ENCODE results near the gene EPS15. TPM values are rescaled to one million over a fixed set of nuclear protein-coding genes. Genes with fewer than 3 reads are reported as not detected.
A peak's percentile ranks its signal among the peaks of the same experiment; 100 is the strongest.

EPS15 gene
- total and polyA plus RNA-seq, 7 donors: 16.4 to 131 (median 72.4) TPM

DNA sequence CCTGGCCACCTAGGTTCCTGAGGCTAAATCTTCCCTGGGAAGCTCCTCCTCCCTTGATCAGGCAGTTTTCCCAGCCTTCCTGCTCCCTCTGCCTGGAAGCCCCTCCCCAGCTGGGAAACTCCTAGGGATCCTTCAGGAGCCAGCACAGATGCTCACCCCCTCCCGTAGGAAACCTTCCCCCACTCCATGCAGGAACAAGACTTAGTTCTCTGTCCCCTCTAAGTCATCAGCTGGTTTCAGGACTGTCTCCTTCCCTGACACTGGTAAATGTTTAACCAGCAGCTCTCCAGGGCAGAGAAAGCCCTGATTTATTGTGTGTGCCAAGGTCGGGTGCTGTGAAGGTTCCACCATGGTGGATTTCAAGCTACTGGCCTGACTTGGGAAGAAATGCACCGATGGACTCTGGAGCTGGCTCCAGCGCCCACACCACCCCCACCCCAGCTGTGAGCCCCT, 213.7 kb downstream of the EPS15 start:
- no peaks in the 10 kb centered on the region for H3K36me3 ChIP-seq
- intact Hi-C loops (cut with DNase I): no loop called here
- TF ChIP-seq, protein P1, sequence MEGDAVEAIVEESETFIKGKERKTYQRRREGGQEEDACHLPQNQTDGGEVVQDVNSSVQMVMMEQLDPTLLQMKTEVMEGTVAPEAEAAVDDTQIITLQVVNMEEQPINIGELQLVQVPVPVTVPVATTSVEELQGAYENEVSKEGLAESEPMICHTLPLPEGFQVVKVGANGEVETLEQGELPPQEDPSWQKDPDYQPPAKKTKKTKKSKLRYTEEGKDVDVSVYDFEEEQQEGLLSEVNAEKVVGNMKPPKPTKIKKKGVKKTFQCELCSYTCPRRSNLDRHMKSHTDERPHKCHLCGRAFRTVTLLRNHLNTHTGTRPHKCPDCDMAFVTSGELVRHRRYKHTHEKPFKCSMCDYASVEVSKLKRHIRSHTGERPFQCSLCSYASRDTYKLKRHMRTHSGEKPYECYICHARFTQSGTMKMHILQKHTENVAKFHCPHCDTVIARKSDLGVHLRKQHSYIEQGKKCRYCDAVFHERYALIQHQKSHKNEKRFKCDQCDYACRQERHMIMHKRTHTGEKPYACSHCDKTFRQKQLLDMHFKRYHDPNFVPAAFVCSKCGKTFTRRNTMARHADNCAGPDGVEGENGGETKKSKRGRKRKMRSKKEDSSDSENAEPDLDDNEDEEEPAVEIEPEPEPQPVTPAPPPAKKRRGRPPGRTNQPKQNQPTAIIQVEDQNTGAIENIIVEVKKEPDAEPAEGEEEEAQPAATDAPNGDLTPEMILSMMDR (IDR thresholded peaks at IDR 0.05): no peak
- TF ChIP-seq POLR2A (IDR thresholded peaks at IDR 0.05) (no peak), EP300 (IDR thresholded peaks at IDR 0.05) (no peak), POLR2AphosphoS5 (IDR thresholded peaks at IDR 0.05) (no peak)
- 18 to 64% methylated on average over 4 of the region's 4 CpGs for WGBS, 2 donors
- peak; percentile 42 for DNase-seq
- H3K27me3 ChIP-seq: peaks cover 0 to 4% (median 0%) of the 10 kb centered on the region in 3 donors
- no peaks in the 10 kb centered on the region for H3K4me1 ChIP-seq
- no peaks in the 10 kb centered on the region for H3K9me3 ChIP-seq
- no peak overlapping the region for H3K27ac ChIP-seq
- no peak overlapping the region for H3K4me3 ChIP-seq

DNA sequence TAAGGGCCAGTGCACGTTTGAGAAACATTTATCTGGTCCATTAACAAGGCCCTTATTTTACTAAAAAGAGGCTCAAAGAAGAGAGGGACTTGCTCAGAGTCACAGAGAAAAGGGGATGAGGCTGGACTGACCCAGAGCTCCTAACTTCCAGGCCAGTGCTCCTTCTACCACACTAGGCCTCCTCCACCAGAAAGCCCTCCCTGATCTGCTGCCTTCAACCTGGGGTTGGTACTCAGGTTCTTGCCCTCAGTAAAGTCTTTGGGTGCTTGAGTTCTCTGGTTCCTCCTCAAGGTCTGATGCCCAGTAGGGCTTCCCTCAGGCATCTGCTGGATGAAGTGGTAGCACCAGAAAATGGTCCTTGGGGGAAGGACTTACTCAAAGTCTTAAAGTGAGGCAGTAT, 214.7 kb downstream of the EPS15 start:
- Histone ChIP-seq H3K4me3 (no peak overlapping the region), H3K36me3 (no peaks in the 10 kb centered on the region), H3K27me3 (peaks cover 0 to 7% (median 0%) of the 10 kb centered on the region in 3 donors), H3K27ac (no peak overlapping the region), H3K9me3 (no peaks in the 10 kb centered on the region), H3K4me1 (no peaks in the 10 kb centered on the region)
- 29 to 51% methylated on average over 1 of the region's 1 CpG for WGBS, 2 donors
- DNase-seq: peak; percentile 28
- TF ChIP-seq, protein P1 (IDR thresholded peaks at IDR 0.05): no peak
- no peak for TF ChIP-seq POLR2AphosphoS5 (IDR thresholded peaks at IDR 0.05)
- no peak for TF ChIP-seq EP300 (IDR thresholded peaks at IDR 0.05)
- intact Hi-C loops (cut with DNase I): no loop called here

Small RNA genes lying within 50 kb of the gene (small RNA-seq; reads per million reads assigned to genes)
- 0 reads per million in 3 donors for gene RNU6-1281P
- 0 reads per million in 3 donors for gene RNU6-877P

Other genes with a start within 250 kb of the EPS15 start
- 1 to 10 TPM in 1 of 4 donors, under 1 TPM in 2, not detected in 1; under 0.01 to 1.4 (median 0.14) TPM for gene TTC39A, start 188.7 kb downstream of the EPS15 start, total RNA-seq
- 10 to 100 TPM; 31.2 to 71.7 (median 65.5) TPM for gene TTC39A, start 188.7 kb downstream of the EPS15 start, polyA plus RNA-seq
- gene OSBPL9, start 97.8 kb upstream of the EPS15 start, total RNA-seq: 10 to 100 TPM; 49.7 to 81.5 (median 71.9) TPM
- gene OSBPL9, start 97.8 kb upstream of the EPS15 start, polyA plus RNA-seq: 10 to 100 TPM; 31.8 to 34.9 (median 32.2) TPM